Superior temporal gyrus (tissue), 1 donor: Measurements from ENCODE around the gene PLPP2.

Experiments used
- DNase-seq: peaks from one replicate; pipeline ENCODE4 v3.0.0-alpha.2; 2016; ENCODE audit errors: extremely low spot score

The PLPP2 gene

GRCh38 chr19:315811-316210 lies 24.6 kb upstream of the PLPP2 start:
- DNase-seq = no peak

GRCh38 chr19:313988-314815 lies 23.0 kb upstream of the PLPP2 start:
- no peak for DNase-seq

- DNase-seq = no peak
Measured at GRCh38 chr19:313169-313987, 22.2 kb upstream of the PLPP2 start.

- no peak for DNase-seq
Measured at GRCh38 chr19:311813-312261, 20.6 kb upstream of the PLPP2 start.

GRCh38 chr19:310781-311496 lies 19.7 kb upstream of the PLPP2 start:
- no peak for DNase-seq

- DNase-seq = no peak
Measured at GRCh38 chr19:310141-310651, 19.0 kb upstream of the PLPP2 start.

GRCh38 chr19:309206-309565 lies 18.0 kb upstream of the PLPP2 start:
- no peak for DNase-seq

- DNase-seq = no peak
Measured at GRCh38 chr19:308471-309205, 17.4 kb upstream of the PLPP2 start.

- no peak for DNase-seq
Measured at GRCh38 chr19:307793-308420, 16.7 kb upstream of the PLPP2 start.

GRCh38 chr19:307111-307531 lies 15.9 kb upstream of the PLPP2 start:
- no peak for DNase-seq

- DNase-seq = no peak
Measured at GRCh38 chr19:306151-306900, 15.1 kb upstream of the PLPP2 start.

GRCh38 chr19:305240-306150 lies 14.3 kb upstream of the PLPP2 start:
- DNase-seq = no peak

GRCh38 chr19:296476-297225 lies 5.4 kb upstream of the PLPP2 start:
- no peak for DNase-seq

GRCh38 chr19:295687-296370 lies 4.6 kb upstream of the PLPP2 start:
- DNase-seq = no peak

GRCh38 chr19:294946-295686 lies 3.9 kb upstream of the PLPP2 start:
- no peak for DNase-seq

- no peak for DNase-seq
Measured at GRCh38 chr19:294341-294945, 3.2 kb upstream of the PLPP2 start.
